Neutrophil (primary cell): Measurements from ENCODE around the gene SMURF1.

ENCODE experiments used
- H3K27ac ChIP-seq: fragments of 200-600 bp; sonication (generic); 2 replicates; pipeline ENCODE4 v1.5.1; 2016; ENCODE audit warnings: mild to moderate bottlenecking, moderate library complexity
- H3K27me3 ChIP-seq: fragments of 200-600 bp; sonication (generic); 2 replicates; pipeline ENCODE4 v1.6.0; 2016; ENCODE audit warnings: mild to moderate bottlenecking
- H3K36me3 ChIP-seq: fragments of 200-600 bp; sonication (generic); 2 replicates; pipeline ENCODE4 v1.5.1; 2017
- H3K4me1 ChIP-seq, 2 experiments: fragments of 200-600 bp in 1 of 2; sonication (generic) in 1 of 2; 1 replicate in 1 of 2; 2 replicates in 1 of 2; pipeline versions ENCODE4 v1.5.1 to v1.6.1; 2013 to 2016; ENCODE audit warnings: low read depth in 1 of 2, low read length in 1 of 2, mild to moderate bottlenecking in 1 of 2, moderate library complexity in 1 of 2; ENCODE audit not compliant: control insufficient read depth in 1 of 2, insufficient read depth in 1 of 2
- H3K4me3 ChIP-seq, 2 experiments: fragments of 200-600 bp in 1 of 2; sonication (generic) in 1 of 2; 1 replicate in 1 of 2; 2 replicates in 1 of 2; pipeline ENCODE4 v1.5.1; 2013 to 2016; ENCODE audit warnings: low read depth in 1 of 2, low read length in 1 of 2, mild to moderate bottlenecking in 1 of 2, moderate library complexity in 1 of 2
- H3K9me3 ChIP-seq: fragments of 200-600 bp; sonication (generic); 2 replicates; pipeline ENCODE4 v1.5.1; 2016
- CTCF ChIP-seq: fragments of 200-600 bp; sonication (generic); IDR thresholded peaks from 2 replicates; pipeline ENCODE4 v1.5.1; 2016; ENCODE audit warnings: antibody characterized with exemption

SMURF1 gene

GRCh38 chr7:99086944-99087343 is 57.0 kb downstream of the SMURF1 start:
- H3K27ac ChIP-seq: no peak overlapping the region
- H3K9me3 ChIP-seq: no peaks in the 10 kb centered on the region
- H3K4me1 ChIP-seq: peaks cover 7 to 8% of the 10 kb centered on the region in 2 experiments
- TF ChIP-seq CTCF: no peak
- no peaks in the 10 kb centered on the region for H3K27me3 ChIP-seq
- H3K4me3 ChIP-seq: no peak overlapping the region
- H3K36me3 ChIP-seq: no peaks in the 10 kb centered on the region

GRCh38 chr7:99086532-99086931 is 57.4 kb downstream of the SMURF1 start:
- H3K4me3 ChIP-seq: no peak overlapping the region
- TF ChIP-seq CTCF: no peak
- peaks cover 7 to 8% of the 10 kb centered on the region in 2 experiments for H3K4me1 ChIP-seq
- H3K27me3 ChIP-seq: no peaks in the 10 kb centered on the region
- no peaks in the 10 kb centered on the region for H3K36me3 ChIP-seq
- no peak overlapping the region for H3K27ac ChIP-seq
- no peaks in the 10 kb centered on the region for H3K9me3 ChIP-seq

GRCh38 chr7:99083733-99084132 is 60.2 kb downstream of the SMURF1 start:
- Histone ChIP-seq H3K4me1 (peaks cover 7 to 16% of the 10 kb centered on the region in 2 experiments), H3K9me3 (no peaks in the 10 kb centered on the region), H3K4me3 (no peak overlapping the region), H3K36me3 (no peaks in the 10 kb centered on the region), H3K27ac (no peak overlapping the region), H3K27me3 (no peaks in the 10 kb centered on the region)
- TF ChIP-seq CTCF: no peak

GRCh38 chr7:99083068-99083651 is 60.7 kb downstream of the SMURF1 start:
- peaks cover 7 to 16% of the 10 kb centered on the region in 2 experiments for H3K4me1 ChIP-seq
- H3K36me3 ChIP-seq: no peaks in the 10 kb centered on the region
- no peak overlapping the region for H3K4me3 ChIP-seq
- TF ChIP-seq CTCF: no peak
- no peaks in the 10 kb centered on the region for H3K27me3 ChIP-seq
- H3K27ac ChIP-seq: no peak overlapping the region
- no peaks in the 10 kb centered on the region for H3K9me3 ChIP-seq

- Histone ChIP-seq H3K27me3 (no peaks in the 10 kb centered on the region), H3K27ac (no peak overlapping the region), H3K4me3 (no peak overlapping the region), H3K9me3 (no peaks in the 10 kb centered on the region), H3K4me1 (peaks cover 7 to 16% of the 10 kb centered on the region in 2 experiments), H3K36me3 (no peaks in the 10 kb centered on the region)
- no peak for TF ChIP-seq CTCF
These were observed 63.2 kb downstream of the SMURF1 start for GRCh38 chr7:99080679-99081078.
